Measurements from ENCODE around the gene E2F4. TPM values are rescaled to one million over a fixed set of nuclear protein-coding genes. Genes with fewer than 3 reads are reported as not detected.

The E2F4 gene
- total RNA-seq, 1 donor from 2014 or later = 35.3 TPM

DNA sequence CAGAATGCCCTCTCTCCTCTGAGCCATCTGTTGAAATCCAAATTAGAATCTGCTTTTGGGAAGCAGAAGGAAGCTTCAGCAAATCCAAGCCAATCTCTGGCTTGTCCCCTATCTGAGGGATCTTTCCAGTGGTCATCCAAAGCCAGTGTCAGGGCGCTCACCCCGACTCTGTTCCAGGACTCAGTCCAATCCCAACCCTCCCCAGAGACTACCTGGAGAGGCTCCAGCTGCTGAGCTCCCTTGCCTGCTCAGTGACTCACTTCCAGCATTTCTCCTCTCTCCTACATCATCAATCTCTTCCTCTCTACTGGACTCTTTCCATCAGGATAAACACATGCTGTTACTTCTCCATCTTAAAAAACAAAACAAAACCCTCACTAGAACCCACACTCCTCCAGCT lies 10.6 kb upstream of the E2F4 start:
- peaks cover 62% of the 10 kb centered on the region for H4K20me1 ChIP-seq (ENCODE audit: low read depth)
- H3F3A ChIP-seq (ENCODE audit: low read depth) = peaks cover 15% of the 10 kb centered on the region
- H3K79me2 ChIP-seq (ENCODE audit: low read depth) = peaks cover 11% of the 10 kb centered on the region
- no peak overlapping the region for H3K4me2 ChIP-seq
- Mint-ChIP-seq H3K27ac (no peak overlapping the region), H3K4me3 (no peak overlapping the region), H3K27me3 (ENCODE audit: insufficient read depth, low read depth) (peaks cover 21% of the 10 kb centered on the region), H3K4me1 (peaks cover 14% of the 10 kb centered on the region), H3K9me3 (no peaks in the 10 kb centered on the region), H3K36me3 (peaks cover 1% of the 10 kb centered on the region)
- H3K4me1 ChIP-seq = peaks cover 12% of the 10 kb centered on the region
- no peak overlapping the region for H3K27ac ChIP-seq
- no peak overlapping the region for H2AFZ ChIP-seq (replicated peaks)
- TF ChIP-seq EZH2phosphoT487 (IDR thresholded peaks at IDR 0.05) (no peak), EZH2 (IDR thresholded peaks at IDR 0.05) (no peak)
- TF ChIP-seq, protein P1, sequence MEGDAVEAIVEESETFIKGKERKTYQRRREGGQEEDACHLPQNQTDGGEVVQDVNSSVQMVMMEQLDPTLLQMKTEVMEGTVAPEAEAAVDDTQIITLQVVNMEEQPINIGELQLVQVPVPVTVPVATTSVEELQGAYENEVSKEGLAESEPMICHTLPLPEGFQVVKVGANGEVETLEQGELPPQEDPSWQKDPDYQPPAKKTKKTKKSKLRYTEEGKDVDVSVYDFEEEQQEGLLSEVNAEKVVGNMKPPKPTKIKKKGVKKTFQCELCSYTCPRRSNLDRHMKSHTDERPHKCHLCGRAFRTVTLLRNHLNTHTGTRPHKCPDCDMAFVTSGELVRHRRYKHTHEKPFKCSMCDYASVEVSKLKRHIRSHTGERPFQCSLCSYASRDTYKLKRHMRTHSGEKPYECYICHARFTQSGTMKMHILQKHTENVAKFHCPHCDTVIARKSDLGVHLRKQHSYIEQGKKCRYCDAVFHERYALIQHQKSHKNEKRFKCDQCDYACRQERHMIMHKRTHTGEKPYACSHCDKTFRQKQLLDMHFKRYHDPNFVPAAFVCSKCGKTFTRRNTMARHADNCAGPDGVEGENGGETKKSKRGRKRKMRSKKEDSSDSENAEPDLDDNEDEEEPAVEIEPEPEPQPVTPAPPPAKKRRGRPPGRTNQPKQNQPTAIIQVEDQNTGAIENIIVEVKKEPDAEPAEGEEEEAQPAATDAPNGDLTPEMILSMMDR (IDR thresholded peaks at IDR 0.05) = no peak
- peaks cover 57% of the 10 kb centered on the region for H3K27me3 ChIP-seq
- no peaks in the 10 kb centered on the region for H3K36me3 ChIP-seq
- no peaks in the 10 kb centered on the region for H3K9me3 ChIP-seq (ENCODE audit: low read depth)
- no peak overlapping the region for H3K4me3 ChIP-seq
- no peak for DNase-seq (ENCODE audit: low spot score)
- no peak overlapping the region for H3K9ac ChIP-seq

DNA sequence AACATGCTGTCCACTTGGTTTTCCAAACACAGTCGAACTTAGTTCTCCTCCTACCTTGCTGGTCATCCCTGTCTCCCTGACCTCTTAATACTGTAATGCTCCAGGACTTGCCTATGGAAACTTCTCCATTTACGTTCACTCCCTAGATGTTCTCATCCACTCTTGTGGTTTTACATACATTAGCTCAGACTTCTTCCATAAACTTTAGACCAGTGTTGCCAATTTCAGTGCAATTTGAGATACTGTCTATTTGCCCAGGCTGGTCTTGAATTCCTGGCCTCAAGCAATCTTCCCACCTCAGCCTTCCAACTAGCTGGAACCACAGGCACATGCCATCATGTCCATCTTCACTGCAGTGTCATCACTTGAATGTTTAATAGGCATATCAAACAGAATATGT lies 9.7 kb upstream of the E2F4 start:
- no peak for DNase-seq (ENCODE audit: low spot score)
- Mint-ChIP-seq H3K9me3 (no peaks in the 10 kb centered on the region), H3K27ac (no peak overlapping the region), H3K27me3 (ENCODE audit: insufficient read depth, low read depth) (peaks cover 21% of the 10 kb centered on the region), H3K4me1 (peaks cover 14% of the 10 kb centered on the region), H3K4me3 (no peak overlapping the region), H3K36me3 (peaks cover 1% of the 10 kb centered on the region)
- no peak overlapping the region for H3K4me3 ChIP-seq
- H3K9me3 ChIP-seq (ENCODE audit: low read depth) = no peaks in the 10 kb centered on the region
- peaks cover 15% of the 10 kb centered on the region for H3F3A ChIP-seq (ENCODE audit: low read depth)
- no peak overlapping the region for H2AFZ ChIP-seq (replicated peaks)
- peaks cover 12% of the 10 kb centered on the region for H3K4me1 ChIP-seq
- peaks cover 56% of the 10 kb centered on the region for H3K27me3 ChIP-seq
- peak overlapping the region; percentile 96 for H3K4me2 ChIP-seq
- no peak for TF ChIP-seq EZH2 (IDR thresholded peaks at IDR 0.05)
- TF ChIP-seq, protein P1 (IDR thresholded peaks at IDR 0.05) = no peak
- TF ChIP-seq EZH2phosphoT487 (IDR thresholded peaks at IDR 0.05) = no peak
- peaks cover 57% of the 10 kb centered on the region for H4K20me1 ChIP-seq (ENCODE audit: low read depth)
- H3K36me3 ChIP-seq = no peaks in the 10 kb centered on the region
- peaks cover 11% of the 10 kb centered on the region for H3K79me2 ChIP-seq (ENCODE audit: low read depth)
- no peak overlapping the region for H3K27ac ChIP-seq
- H3K9ac ChIP-seq = no peak overlapping the region

DNA sequence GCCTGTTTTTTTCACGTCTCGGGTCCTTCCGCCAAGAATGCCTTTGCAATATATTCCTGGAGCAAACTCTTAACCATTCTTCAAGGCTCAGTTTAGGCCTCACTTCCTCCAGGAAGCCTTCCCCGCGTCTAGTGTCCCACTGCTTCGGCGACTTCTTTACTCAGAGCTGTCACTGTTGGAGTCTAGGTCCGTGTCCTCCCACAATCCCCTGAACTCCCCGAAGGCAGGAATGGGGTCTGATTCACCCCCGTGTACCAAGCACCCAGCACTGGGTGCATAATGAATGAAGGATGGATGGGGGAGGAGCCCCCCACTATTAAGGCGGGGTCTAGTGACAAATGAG lies 8.7 kb upstream of the E2F4 start:
- Mint-ChIP-seq H3K27me3 (ENCODE audit: insufficient read depth, low read depth) (peaks cover 19% of the 10 kb centered on the region), H3K27ac (no peak overlapping the region), H3K4me3 (no peak overlapping the region), H3K36me3 (peaks cover 1% of the 10 kb centered on the region), H3K4me1 (peaks cover 14% of the 10 kb centered on the region), H3K9me3 (no peaks in the 10 kb centered on the region)
- no peak for DNase-seq (ENCODE audit: low spot score)
- peaks cover 15% of the 10 kb centered on the region for H3F3A ChIP-seq (ENCODE audit: low read depth)
- TF ChIP-seq, protein P1 (IDR thresholded peaks at IDR 0.05) = no peak
- TF ChIP-seq EZH2phosphoT487 (IDR thresholded peaks at IDR 0.05) (no peak), EZH2 (IDR thresholded peaks at IDR 0.05) (no peak)
- H3K36me3 ChIP-seq = no peaks in the 10 kb centered on the region
- peaks cover 11% of the 10 kb centered on the region for H3K79me2 ChIP-seq (ENCODE audit: low read depth)
- peaks cover 47% of the 10 kb centered on the region for H3K27me3 ChIP-seq
- peaks cover 47% of the 10 kb centered on the region for H4K20me1 ChIP-seq (ENCODE audit: low read depth)
- H3K4me1 ChIP-seq = peaks cover 12% of the 10 kb centered on the region
- peak overlapping the region; percentile 57 for H2AFZ ChIP-seq (replicated peaks)
- H3K27ac ChIP-seq = no peak overlapping the region
- peak overlapping the region; percentile 70 for H3K4me3 ChIP-seq
- no peak overlapping the region for H3K9ac ChIP-seq
- peak overlapping the region; percentile 96 for H3K4me2 ChIP-seq
- H3K9me3 ChIP-seq (ENCODE audit: low read depth) = no peaks in the 10 kb centered on the region

All from neural progenitor cell (in vitro differentiated cells).